HEK293 (cell line): ENCODE data around the gene SFPQ.
A peak's percentile ranks its signal among the peaks of the same experiment; 100 is the strongest.

Source experiments
- CTCF ChIA-PET: fragments of 350-600 bp; formaldehyde crosslinking; extraction: SDS; loops from one replicate; lab custom pipeline; 2021; ENCODE audit warnings: antibody characterized with exemption; lab: Yijun Ruan, JAX
- POLR2A ChIA-PET: fragments of 300-600 bp; formaldehyde crosslinking; extraction: SDS; loops from one replicate; lab custom pipeline; 2020; ENCODE audit warnings: antibody characterized with exemption, inconsistent platforms; lab: Yijun Ruan, JAX
- H3K27ac ChIP-seq: fragments of 200-500 bp; sonication (Bioruptor generic); 2 replicates; pipeline ENCODE4 v1.5.1; 2014; ENCODE audit warnings: low read depth, low read length, control low read depth, inconsistent platforms; ENCODE audit errors: extremely low read depth
- H3K36me3 ChIP-seq, 2 experiments: fragments of 200-500 bp in 1 of 2; sonication (Bioruptor generic) in 1 of 2; 1 replicate in 1 of 2; 2 replicates in 1 of 2; pipeline ENCODE4 v1.5.1; 2014 to 2017; ENCODE audit warnings: inconsistent platforms in 2 of 2, low read length in 2 of 2; ENCODE audit not compliant: control insufficient read depth in 2 of 2, insufficient read depth in 1 of 2
- H3K4me1 ChIP-seq: fragments of 200-500 bp; sonication (Bioruptor generic); 2 replicates; pipeline ENCODE4 v1.5.1; 2014; ENCODE audit warnings: mild to moderate bottlenecking, low read length, inconsistent platforms; ENCODE audit not compliant: control insufficient read depth, insufficient read depth
- H3K4me3 ChIP-seq: 2 replicates; pipeline ENCODE4 v1.5.1; 2011; ENCODE audit warnings: low read depth, mild to moderate bottlenecking, control low read depth, low read length, moderate library complexity
- H3K9me3 ChIP-seq: fragments of 200-500 bp; sonication (Bioruptor generic); 2 replicates; pipeline ENCODE4 v1.5.1; 2014; ENCODE audit warnings: low read depth, low read length, inconsistent platforms; ENCODE audit not compliant: control insufficient read depth, insufficient read depth
- BCL11B ChIP-seq: fragments of 450-650 bp; formaldehyde crosslinking; IDR thresholded peaks from 2 replicates; pipeline ENCODE4 v1.5.1; 2016; ENCODE audit warnings: low read depth, missing biosample characterization, missing genetic modification characterization
- EGR2 ChIP-seq: fragments of 450-650 bp; formaldehyde crosslinking; IDR thresholded peaks from 2 replicates; pipeline ENCODE4 v1.5.1; 2016; ENCODE audit warnings: low read depth, missing biosample characterization, missing genetic modification characterization
- GFI1B ChIP-seq: fragments of 450-650 bp; formaldehyde crosslinking; IDR thresholded peaks from 2 replicates; pipeline ENCODE4 v1.5.1; 2016; ENCODE audit warnings: missing biosample characterization, missing genetic modification characterization
- MYNN ChIP-seq: fragments of 450-650 bp; formaldehyde crosslinking; IDR thresholded peaks from 2 replicates; pipeline ENCODE4 v1.5.1; 2016; ENCODE audit warnings: missing biosample characterization, missing genetic modification characterization, borderline replicate concordance
- TCF7L2 ChIP-seq: IDR thresholded peaks from 2 replicates; pipeline ENCODE4 v1.6.1; 2011; ENCODE audit warnings: low read depth, mild to moderate bottlenecking, inconsistent platforms, low read length, moderate library complexity, borderline replicate concordance
- ZBTB20 ChIP-seq: fragments of 450-650 bp; formaldehyde crosslinking; IDR thresholded peaks from 2 replicates; pipeline ENCODE4 v1.5.1; 2016; ENCODE audit warnings: missing biosample characterization, missing genetic modification characterization
- ZBTB8A ChIP-seq: fragments of 450-650 bp; formaldehyde crosslinking; IDR thresholded peaks from 2 replicates; pipeline ENCODE4 v1.5.1; 2016; ENCODE audit warnings: missing biosample characterization, missing genetic modification characterization
- ZFHX2 ChIP-seq: fragments of 450-650 bp; formaldehyde crosslinking; conservative IDR thresholded peaks from 2 replicates; pipeline ENCODE4 v1.5.1; 2016; ENCODE audit warnings: missing biosample characterization, missing genetic modification characterization
- ZNF221 ChIP-seq: fragments of 450-650 bp; formaldehyde crosslinking; IDR thresholded peaks from 2 replicates; pipeline ENCODE4 v1.5.1; 2017; ENCODE audit warnings: missing biosample characterization, missing genetic modification characterization, borderline replicate concordance
- ZNF223 ChIP-seq: fragments of 450-650 bp; formaldehyde crosslinking; IDR thresholded peaks from 2 replicates; pipeline ENCODE4 v1.5.1; 2016; ENCODE audit warnings: missing biosample characterization, missing genetic modification characterization
- ZNF239 ChIP-seq: fragments of 450-650 bp; formaldehyde crosslinking; IDR thresholded peaks from 2 replicates; pipeline ENCODE4 v1.5.1; 2016; ENCODE audit warnings: missing biosample characterization, missing genetic modification characterization
- ZNF324 ChIP-seq: fragments of 450-650 bp; formaldehyde crosslinking; IDR thresholded peaks from 2 replicates; pipeline ENCODE4 v1.5.1; 2016; ENCODE audit warnings: missing biosample characterization, missing genetic modification characterization
- ZNF366 ChIP-seq: fragments of 450-650 bp; formaldehyde crosslinking; conservative IDR thresholded peaks from 2 replicates; pipeline ENCODE4 v1.5.1; 2016; ENCODE audit warnings: missing biosample characterization, missing genetic modification characterization
- ZNF549 ChIP-seq: fragments of 450-650 bp; IDR thresholded peaks from 2 replicates; pipeline ENCODE4 v1.5.1; 2018; ENCODE audit warnings: missing biosample characterization, missing genetic modification characterization, mild to moderate bottlenecking, inconsistent platforms, moderate library complexity
- ZNF654 ChIP-seq: fragments of 450-650 bp; formaldehyde crosslinking; IDR thresholded peaks from 2 replicates; pipeline ENCODE4 v1.5.1; 2016; ENCODE audit warnings: low read depth, missing biosample characterization, missing genetic modification characterization
- ZNF76 ChIP-seq: fragments of 450-650 bp; formaldehyde crosslinking; IDR thresholded peaks from 2 replicates; pipeline ENCODE4; 2016; ENCODE audit warnings: low read depth, missing biosample characterization, missing genetic modification characterization, borderline replicate concordance
- TF ChIP-seq, protein P1 (sequence below): fragments of 450-650 bp; formaldehyde crosslinking; IDR thresholded peaks from 2 replicates; pipeline ENCODE4 v1.5.1; 2016; ENCODE audit warnings: missing biosample characterization, missing genetic modification characterization
- TF ChIP-seq, protein P2 (sequence below): fragments of 450-650 bp; formaldehyde crosslinking; IDR thresholded peaks from 2 replicates; pipeline ENCODE4 v1.5.1; 2016; ENCODE audit warnings: missing biosample characterization, missing genetic modification characterization, borderline replicate concordance
- TF ChIP-seq, protein P3 (sequence below): fragments of 450-650 bp; formaldehyde crosslinking; IDR thresholded peaks from 2 replicates; pipeline ENCODE4 v1.5.1; 2017; ENCODE audit warnings: missing biosample characterization, missing genetic modification characterization
- TF ChIP-seq, protein P4 (sequence below): fragments of 450-650 bp; formaldehyde crosslinking; IDR thresholded peaks from 2 replicates; pipeline ENCODE4 v1.5.1; 2016; ENCODE audit warnings: missing biosample characterization, missing genetic modification characterization, borderline replicate concordance

SFPQ gene

DNA sequence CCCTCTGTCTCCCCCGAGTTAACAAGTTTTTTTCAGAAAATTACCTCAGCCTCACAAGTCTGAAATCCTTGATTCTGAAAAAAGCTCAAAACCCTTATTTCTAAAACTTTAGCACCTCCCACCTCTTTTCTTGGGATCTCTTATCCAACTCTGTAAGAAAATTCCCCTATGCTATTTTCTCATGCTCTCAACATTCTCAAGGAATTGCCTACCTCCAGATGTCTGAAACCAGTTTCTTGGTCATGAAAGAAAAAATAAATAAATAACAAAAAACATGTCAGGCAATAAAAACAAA, 18.1 kb upstream of the SFPQ start:
- ChIA-PET CTCF (no interaction called here), POLR2A (interaction anchor here (0.7 kb wide), 1 partner anchor 62 kb away, joined by 6 read pairs; no protein-coding TSS in a partner anchor)
- no peaks in the 10 kb centered on the region for H3K36me3 ChIP-seq
- H3K4me3 ChIP-seq: no peak overlapping the region
- no peaks in the 10 kb centered on the region for H3K4me1 ChIP-seq
- no peak overlapping the region for H3K27ac ChIP-seq
- H3K9me3 ChIP-seq: no peaks in the 10 kb centered on the region
- no peak for TF ChIP-seq GFI1B (tag by site-specific recombination)
- TF ChIP-seq ZNF549 (tag by site-specific recombination): no peak
- TF ChIP-seq, protein P1, sequence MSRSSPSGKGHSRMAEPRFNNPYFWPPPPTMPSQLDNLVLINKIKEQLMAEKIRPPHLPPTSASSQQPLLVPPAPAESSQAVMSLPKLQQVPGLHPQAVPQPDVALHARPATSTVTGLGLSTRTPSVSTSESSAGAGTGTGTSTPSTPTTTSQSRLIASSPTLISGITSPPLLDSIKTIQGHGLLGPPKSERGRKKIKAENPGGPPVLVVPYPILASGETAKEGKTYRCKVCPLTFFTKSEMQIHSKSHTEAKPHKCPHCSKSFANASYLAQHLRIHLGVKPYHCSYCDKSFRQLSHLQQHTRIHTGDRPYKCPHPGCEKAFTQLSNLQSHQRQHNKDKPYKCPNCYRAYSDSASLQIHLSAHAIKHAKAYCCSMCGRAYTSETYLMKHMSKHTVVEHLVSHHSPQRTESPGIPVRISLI (tag by site-specific recombination): no peak
- no peak for TF ChIP-seq TCF7L2
- TF ChIP-seq ZNF76: no peak
- TF ChIP-seq, protein P2, sequence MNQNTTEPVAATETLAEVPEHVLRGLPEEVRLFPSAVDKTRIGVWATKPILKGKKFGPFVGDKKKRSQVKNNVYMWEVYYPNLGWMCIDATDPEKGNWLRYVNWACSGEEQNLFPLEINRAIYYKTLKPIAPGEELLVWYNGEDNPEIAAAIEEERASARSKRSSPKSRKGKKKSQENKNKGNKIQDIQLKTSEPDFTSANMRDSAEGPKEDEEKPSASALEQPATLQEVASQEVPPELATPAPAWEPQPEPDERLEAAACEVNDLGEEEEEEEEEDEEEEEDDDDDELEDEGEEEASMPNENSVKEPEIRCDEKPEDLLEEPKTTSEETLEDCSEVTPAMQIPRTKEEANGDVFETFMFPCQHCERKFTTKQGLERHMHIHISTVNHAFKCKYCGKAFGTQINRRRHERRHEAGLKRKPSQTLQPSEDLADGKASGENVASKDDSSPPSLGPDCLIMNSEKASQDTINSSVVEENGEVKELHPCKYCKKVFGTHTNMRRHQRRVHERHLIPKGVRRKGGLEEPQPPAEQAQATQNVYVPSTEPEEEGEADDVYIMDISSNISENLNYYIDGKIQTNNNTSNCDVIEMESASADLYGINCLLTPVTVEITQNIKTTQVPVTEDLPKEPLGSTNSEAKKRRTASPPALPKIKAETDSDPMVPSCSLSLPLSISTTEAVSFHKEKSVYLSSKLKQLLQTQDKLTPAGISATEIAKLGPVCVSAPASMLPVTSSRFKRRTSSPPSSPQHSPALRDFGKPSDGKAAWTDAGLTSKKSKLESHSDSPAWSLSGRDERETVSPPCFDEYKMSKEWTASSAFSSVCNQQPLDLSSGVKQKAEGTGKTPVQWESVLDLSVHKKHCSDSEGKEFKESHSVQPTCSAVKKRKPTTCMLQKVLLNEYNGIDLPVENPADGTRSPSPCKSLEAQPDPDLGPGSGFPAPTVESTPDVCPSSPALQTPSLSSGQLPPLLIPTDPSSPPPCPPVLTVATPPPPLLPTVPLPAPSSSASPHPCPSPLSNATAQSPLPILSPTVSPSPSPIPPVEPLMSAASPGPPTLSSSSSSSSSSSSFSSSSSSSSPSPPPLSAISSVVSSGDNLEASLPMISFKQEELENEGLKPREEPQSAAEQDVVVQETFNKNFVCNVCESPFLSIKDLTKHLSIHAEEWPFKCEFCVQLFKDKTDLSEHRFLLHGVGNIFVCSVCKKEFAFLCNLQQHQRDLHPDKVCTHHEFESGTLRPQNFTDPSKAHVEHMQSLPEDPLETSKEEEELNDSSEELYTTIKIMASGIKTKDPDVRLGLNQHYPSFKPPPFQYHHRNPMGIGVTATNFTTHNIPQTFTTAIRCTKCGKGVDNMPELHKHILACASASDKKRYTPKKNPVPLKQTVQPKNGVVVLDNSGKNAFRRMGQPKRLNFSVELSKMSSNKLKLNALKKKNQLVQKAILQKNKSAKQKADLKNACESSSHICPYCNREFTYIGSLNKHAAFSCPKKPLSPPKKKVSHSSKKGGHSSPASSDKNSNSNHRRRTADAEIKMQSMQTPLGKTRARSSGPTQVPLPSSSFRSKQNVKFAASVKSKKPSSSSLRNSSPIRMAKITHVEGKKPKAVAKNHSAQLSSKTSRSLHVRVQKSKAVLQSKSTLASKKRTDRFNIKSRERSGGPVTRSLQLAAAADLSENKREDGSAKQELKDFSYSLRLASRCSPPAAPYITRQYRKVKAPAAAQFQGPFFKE (tag by site-specific recombination): no peak
- no peak for TF ChIP-seq MYNN (tag by site-specific recombination)
- no peak for TF ChIP-seq ZBTB8A
- TF ChIP-seq ZNF239 (tag by site-specific recombination): no peak
- no peak for TF ChIP-seq ZNF223 (tag by site-specific recombination)
- no peak for TF ChIP-seq BCL11B (tag by site-specific recombination)
- no peak for TF ChIP-seq ZNF366

DNA sequence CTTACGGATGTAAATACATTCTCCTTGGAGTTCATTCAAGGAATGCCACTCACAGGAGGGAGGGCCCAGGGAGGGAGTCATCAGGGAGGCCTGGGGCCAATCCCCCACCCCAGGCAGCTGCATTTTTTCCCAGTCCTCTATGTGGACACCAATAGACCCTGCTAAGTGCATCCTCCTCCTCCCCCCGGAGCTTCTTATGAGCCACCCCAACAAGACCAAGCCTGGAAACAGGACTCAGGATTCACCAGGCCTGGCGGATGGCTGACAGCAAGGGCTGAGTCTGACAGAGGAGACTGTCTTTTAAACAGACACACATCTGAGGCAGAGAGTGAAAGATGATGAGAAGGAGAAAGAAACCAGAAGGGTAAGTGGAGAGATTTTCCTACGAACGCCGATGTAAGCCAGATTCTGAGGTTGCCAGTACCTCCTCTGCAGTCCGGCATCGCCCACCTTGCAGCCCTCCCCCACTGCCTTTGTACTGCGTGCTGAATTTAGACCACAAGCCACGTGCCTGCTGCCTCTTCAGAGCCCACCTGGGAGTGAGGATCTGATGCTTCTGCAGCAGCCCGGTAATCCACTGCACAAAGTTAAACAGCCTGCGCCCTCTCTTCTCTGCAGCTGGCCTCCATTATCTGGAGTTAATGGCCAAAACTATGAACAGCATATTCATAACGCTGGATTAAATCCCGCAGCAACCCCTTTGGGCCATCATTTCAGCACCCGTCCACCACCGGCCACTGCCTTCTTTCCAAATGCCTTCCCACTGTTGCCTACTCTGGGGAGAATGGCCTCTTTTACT, 17.6 kb upstream of the SFPQ start:
- Histone ChIP-seq H3K4me3 (no peak overlapping the region), H3K9me3 (no peaks in the 10 kb centered on the region), H3K27ac (no peak overlapping the region)
- POLR2A ChIA-PET: no interaction called here
- TF ChIP-seq ZFHX2 (peak; percentile 43), EGR2 (peak; percentile 58; the same call in 1 of the 2 replicates), ZBTB20 (0 out of 2 replicates have a peak, but pooled peaks have one; percentile 21), ZNF654 (no peak), ZNF221 (tag by site-specific recombination) (no peak), ZNF324 (no peak), MYNN (tag by site-specific recombination) (no peak)
- TF ChIP-seq, protein P3, sequence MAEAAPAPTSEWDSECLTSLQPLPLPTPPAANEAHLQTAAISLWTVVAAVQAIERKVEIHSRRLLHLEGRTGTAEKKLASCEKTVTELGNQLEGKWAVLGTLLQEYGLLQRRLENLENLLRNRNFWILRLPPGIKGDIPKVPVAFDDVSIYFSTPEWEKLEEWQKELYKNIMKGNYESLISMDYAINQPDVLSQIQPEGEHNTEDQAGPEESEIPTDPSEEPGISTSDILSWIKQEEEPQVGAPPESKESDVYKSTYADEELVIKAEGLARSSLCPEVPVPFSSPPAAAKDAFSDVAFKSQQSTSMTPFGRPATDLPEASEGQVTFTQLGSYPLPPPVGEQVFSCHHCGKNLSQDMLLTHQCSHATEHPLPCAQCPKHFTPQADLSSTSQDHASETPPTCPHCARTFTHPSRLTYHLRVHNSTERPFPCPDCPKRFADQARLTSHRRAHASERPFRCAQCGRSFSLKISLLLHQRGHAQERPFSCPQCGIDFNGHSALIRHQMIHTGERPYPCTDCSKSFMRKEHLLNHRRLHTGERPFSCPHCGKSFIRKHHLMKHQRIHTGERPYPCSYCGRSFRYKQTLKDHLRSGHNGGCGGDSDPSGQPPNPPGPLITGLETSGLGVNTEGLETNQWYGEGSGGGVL: no peak
- TF ChIP-seq, protein P4, sequence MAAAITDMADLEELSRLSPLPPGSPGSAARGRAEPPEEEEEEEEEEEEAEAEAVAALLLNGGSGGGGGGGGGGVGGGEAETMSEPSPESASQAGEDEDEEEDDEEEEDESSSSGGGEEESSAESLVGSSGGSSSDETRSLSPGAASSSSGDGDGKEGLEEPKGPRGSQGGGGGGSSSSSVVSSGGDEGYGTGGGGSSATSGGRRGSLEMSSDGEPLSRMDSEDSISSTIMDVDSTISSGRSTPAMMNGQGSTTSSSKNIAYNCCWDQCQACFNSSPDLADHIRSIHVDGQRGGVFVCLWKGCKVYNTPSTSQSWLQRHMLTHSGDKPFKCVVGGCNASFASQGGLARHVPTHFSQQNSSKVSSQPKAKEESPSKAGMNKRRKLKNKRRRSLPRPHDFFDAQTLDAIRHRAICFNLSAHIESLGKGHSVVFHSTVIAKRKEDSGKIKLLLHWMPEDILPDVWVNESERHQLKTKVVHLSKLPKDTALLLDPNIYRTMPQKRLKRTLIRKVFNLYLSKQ: no peak
- TF ChIP-seq, all 188 proteins: peak for 3
- Histone ChIP-seq H3K36me3 (no peaks in the 10 kb centered on the region), H3K4me1 (no peaks in the 10 kb centered on the region)
- CTCF ChIA-PET: no interaction called here
